Panc1 (cell line): ENCODE results near the gene KDM4E. TPM values are rescaled to one million over a fixed set of nuclear protein-coding genes. Genes with fewer than 3 reads are reported as not detected.

Experiments
- ATAC-seq: fragments of 200-7000 bp; cut with Tn5 transposase; 2 replicates; pipeline ENCODE4 v1.9.1; 2020; ENCODE audit warnings: mild to moderate bottlenecking, moderate library complexity
- BruUV-seq: library from RNA; stranded (reverse); fragments of 400-500 nt; replicated peaks from 2 replicates; lab custom pipeline; 2021; lab: Mats Ljungman, UMichigan
- CTCF ChIA-PET: fragments of 300-600 bp; sonication (Branson Sonifier 250); formaldehyde crosslinking; loops from one replicate; lab custom pipeline; 2022; ENCODE audit warnings: antibody characterized with exemption; lab: Charles Lee
- POLR2A ChIA-PET: fragments of 300-600 bp; sonication (Branson Sonifier 250); formaldehyde crosslinking; loops from one replicate; lab custom pipeline; 2022; ENCODE audit warnings: antibody characterized with exemption; lab: Charles Lee
- DNase-seq: peaks from one replicate; pipeline ENCODE4 v3.0.0-alpha.2; 2010; ENCODE audit warnings: low read depth, low spot score
- H3K27ac ChIP-seq: 2 replicates; pipeline ENCODE4 v1.5.1; 2011; ENCODE audit warnings: mild to moderate bottlenecking, low read length, inconsistent platforms
- H3K27me3 ChIP-seq: fragments of 200-500 bp; sonication (Bioruptor generic); 2 replicates; pipeline ENCODE4 v1.6.0; 2014; ENCODE audit warnings: low read length, inconsistent platforms; ENCODE audit not compliant: control insufficient read depth, insufficient read depth
- H3K36me3 ChIP-seq: fragments of 200-500 bp; sonication (Bioruptor generic); 2 replicates; pipeline ENCODE4 v1.5.1; 2014; ENCODE audit warnings: inconsistent platforms, mild to moderate bottlenecking, low read length, moderate library complexity; ENCODE audit not compliant: control insufficient read depth, insufficient read depth
- H3K4me1 ChIP-seq: 2 replicates; pipeline ENCODE4 v1.5.1; 2011; ENCODE audit warnings: inconsistent platforms, mild to moderate bottlenecking, low read length, moderate library complexity; ENCODE audit not compliant: control insufficient read depth, insufficient read depth
- H3K4me3 ChIP-seq, 2 experiments: 2 replicates each; pipeline ENCODE4 v1.5.1; 2011 to 2012; ENCODE audit warnings: low read depth in 2 of 2, low read length in 2 of 2, mild to moderate bottlenecking in 2 of 2, inconsistent platforms in 1 of 2, moderate library complexity in 1 of 2
- H3K9me3 ChIP-seq: fragments of 200-500 bp; sonication (Bioruptor generic); 2 replicates; pipeline ENCODE4 v1.5.1; 2014; ENCODE audit warnings: low read depth, mild to moderate bottlenecking, inconsistent platforms, low read length, moderate library complexity; ENCODE audit not compliant: control insufficient read depth, insufficient read depth
- POLR2AphosphoS5 ChIP-seq: IDR thresholded peaks from 2 replicates; pipeline ENCODE4 v1.6.1; 2012; ENCODE audit warnings: mild to moderate bottlenecking, low read depth, low read length, moderate library complexity
- REST ChIP-seq, 2 experiments: IDR thresholded peaks; 2 replicates each; pipeline ENCODE4 v1.6.1; 2011 to 2012; ENCODE audit warnings: low read depth in 2 of 2, control low read depth in 1 of 2, low read length in 1 of 2, mild to moderate bottlenecking in 1 of 2, moderate library complexity in 1 of 2; ENCODE audit not compliant: insufficient read depth in 1 of 2
- SIN3A ChIP-seq: IDR thresholded peaks from 2 replicates; pipeline ENCODE4 v1.6.1; 2012; ENCODE audit warnings: low read depth, mild to moderate bottlenecking, low read length, moderate library complexity, borderline replicate concordance; ENCODE audit not compliant: insufficient read depth
- TCF7L2 ChIP-seq: IDR thresholded peaks from 2 replicates; pipeline ENCODE4 v1.6.1; 2011; ENCODE audit warnings: mild to moderate bottlenecking, low read depth, low read length, inconsistent platforms
- in situ Hi-C: cut with HindIII; loops from 2 replicates; pipeline ENCODE4 v1.10.0; 2016; ENCODE audit warnings: low sequenced_read_pairs, low pct_unique_long_range_greater_than_20kb
- intact Hi-C: fragments of 100-400 bp; cut with micrococcal nuclease; formaldehyde crosslinking; loops from one replicate; pipeline ENCODE4 v1.10.0; 2022; ENCODE audit not compliant: unreplicated experiment
- total RNA-seq: library from RNA; stranded (reverse); gene quantifications from one replicate; pipeline ENCODE4 v1.2.1, GENCODE V29; 2021; ENCODE audit not compliant: unreplicated experiment
- TF ChIP-seq, protein P1 (sequence below): fragments of 450-650 bp; IDR thresholded peaks from 2 replicates; pipeline ENCODE4 v1.5.1; 2017; ENCODE audit warnings: mild to moderate bottlenecking

The KDM4E gene
- total RNA-seq, 1 experiment from 2014 or later = not detected

- in situ Hi-C loops (no loop called here), intact Hi-C loops (no loop called here)
- no TSS peak for BruUV-seq
- DNase-seq = no peak
- no peak for ATAC-seq
- ChIA-PET CTCF (no interaction called here), POLR2A (no interaction called here)
- H3K27me3 ChIP-seq = no peaks in the 10 kb centered on the region
- H3K4me1 ChIP-seq = no peaks in the 10 kb centered on the region
- H3K9me3 ChIP-seq = no peaks in the 10 kb centered on the region
- no peaks in the 10 kb centered on the region for H3K36me3 ChIP-seq
- H3K27ac ChIP-seq = no peak overlapping the region
- TF ChIP-seq POLR2AphosphoS5 = no peak
- TF ChIP-seq, protein P1, sequence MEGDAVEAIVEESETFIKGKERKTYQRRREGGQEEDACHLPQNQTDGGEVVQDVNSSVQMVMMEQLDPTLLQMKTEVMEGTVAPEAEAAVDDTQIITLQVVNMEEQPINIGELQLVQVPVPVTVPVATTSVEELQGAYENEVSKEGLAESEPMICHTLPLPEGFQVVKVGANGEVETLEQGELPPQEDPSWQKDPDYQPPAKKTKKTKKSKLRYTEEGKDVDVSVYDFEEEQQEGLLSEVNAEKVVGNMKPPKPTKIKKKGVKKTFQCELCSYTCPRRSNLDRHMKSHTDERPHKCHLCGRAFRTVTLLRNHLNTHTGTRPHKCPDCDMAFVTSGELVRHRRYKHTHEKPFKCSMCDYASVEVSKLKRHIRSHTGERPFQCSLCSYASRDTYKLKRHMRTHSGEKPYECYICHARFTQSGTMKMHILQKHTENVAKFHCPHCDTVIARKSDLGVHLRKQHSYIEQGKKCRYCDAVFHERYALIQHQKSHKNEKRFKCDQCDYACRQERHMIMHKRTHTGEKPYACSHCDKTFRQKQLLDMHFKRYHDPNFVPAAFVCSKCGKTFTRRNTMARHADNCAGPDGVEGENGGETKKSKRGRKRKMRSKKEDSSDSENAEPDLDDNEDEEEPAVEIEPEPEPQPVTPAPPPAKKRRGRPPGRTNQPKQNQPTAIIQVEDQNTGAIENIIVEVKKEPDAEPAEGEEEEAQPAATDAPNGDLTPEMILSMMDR = no peak
- no peak for TF ChIP-seq REST (IDR thresholded peaks at IDR 0.05; ENCODE audit: insufficient read depth in 1 of 2, low read depth in 2 of 2, low read length in 1 of 2)
- no peak for TF ChIP-seq TCF7L2
- TF ChIP-seq SIN3A = no peak
- no peak overlapping the region for H3K4me3 ChIP-seq
These were observed 51.9 kb downstream of the KDM4E start for GRCh38 chr11:95076981-95077380.

Other genes with a start within 250 kb of the KDM4E start
- 58.9 TPM for gene CWC15, start 51.7 kb upstream of the KDM4E start, total RNA-seq
- gene KDM4D, start 51.5 kb upstream of the KDM4E start, total RNA-seq = 0.87 TPM
- gene KDM4F, start 24.2 kb downstream of the KDM4E start, total RNA-seq = not detected
- 40.6 TPM for gene SRSF8, start 41.7 kb downstream of the KDM4E start, total RNA-seq
- 28.2 TPM for gene ENDOD1, start 64.6 kb downstream of the KDM4E start, total RNA-seq
- 1.4 TPM for gene SESN3, start 205.9 kb downstream of the KDM4E start, total RNA-seq